H1 (cell line): ENCODE data around the gene TUBA4B. TPM values are rescaled to one million over a fixed set of nuclear protein-coding genes. Genes with fewer than 3 reads are reported as not detected.

ENCODE experiments used
- CTCF ChIA-PET: fragments of 300-600 bp; sonication (Branson Sonifier 250); formaldehyde crosslinking; loops from one replicate; lab custom pipeline; 2021; ENCODE audit not compliant: partially characterized antibody; lab: Charles Lee
- POLR2A ChIA-PET: fragments of 300-600 bp; sonication (Branson Sonifier 250); formaldehyde crosslinking; loops from one replicate; lab custom pipeline; 2021; ENCODE audit warnings: inconsistent platforms; ENCODE audit not compliant: partially characterized antibody; lab: Charles Lee
- DNase-seq, 2 experiments: peaks; one replicate each; pipeline versions ENCODE4 v3.0.0 to v3.0.0-alpha.2; 2010 to 2022; ENCODE audit warnings: low spot score in 2 of 2, low read depth in 1 of 2, mixed read lengths in 1 of 2
- FAIRE-seq: peaks from 2 replicates; lab custom pipeline; 2011; peaks lifted over from hg19 to GRCh38; lab: Jason Lieb, UNC
- H2AFZ ChIP-seq: 2 replicates; pipeline ENCODE4 v1.8.1; 2012; ENCODE audit warnings: low read length, inconsistent platforms
- H2AK5ac ChIP-seq: 2 replicates; pipeline ENCODE4 v1.6.1; 2013; ENCODE audit warnings: low read depth, low read length
- H2BK120ac ChIP-seq: replicated peaks from 2 replicates; pipeline ENCODE3; 2013; ENCODE audit warnings: low read depth, low read length, inconsistent platforms
- H2BK12ac ChIP-seq: 2 replicates; pipeline ENCODE4 v1.6.1; 2013; ENCODE audit warnings: low read depth, low read length
- H2BK15ac ChIP-seq: 2 replicates; pipeline ENCODE4 v1.6.1; 2013; ENCODE audit warnings: low read length
- H2BK20ac ChIP-seq: 2 replicates; pipeline ENCODE4 v1.6.1; 2013; ENCODE audit warnings: low read length
- H2BK5ac ChIP-seq: 2 replicates; pipeline ENCODE4 v1.6.1; 2013; ENCODE audit warnings: low read depth, low read length
- H3K14ac ChIP-seq: 2 replicates; pipeline ENCODE4 v1.6.1; 2013; ENCODE audit warnings: inconsistent platforms; ENCODE audit not compliant: insufficient read length
- H3K18ac ChIP-seq: 2 replicates; pipeline ENCODE4 v1.6.1; 2013; ENCODE audit warnings: low read length; ENCODE audit errors: extremely low read depth
- H3K23ac ChIP-seq: 2 replicates; pipeline ENCODE4 v1.6.1; 2013; ENCODE audit warnings: inconsistent platforms; ENCODE audit not compliant: insufficient read length
- H3K23me2 ChIP-seq: 2 replicates; pipeline ENCODE4 v1.6.1; 2013; ENCODE audit warnings: low read depth, low read length
- H3K27ac ChIP-seq: 2 replicates; pipeline ENCODE4 v1.6.1; 2011; ENCODE audit warnings: low read depth, low read length, inconsistent platforms
- H3K27me3 ChIP-seq, 4 experiments: replicated peaks in 1 of 4; 1 replicate in 1 of 4; 2 replicates in 3 of 4; pipeline versions ENCODE4 v1.6.1 to v1.8.1; 2011 to 2013; ENCODE audit warnings: low read length in 3 of 4, mild to moderate bottlenecking in 3 of 4, inconsistent platforms in 2 of 4, mixed read lengths in 2 of 4, moderate library complexity in 1 of 4; ENCODE audit not compliant: control insufficient read depth in 3 of 4, insufficient read depth in 3 of 4; ENCODE audit errors: extremely low read depth in 1 of 4
- H3K36me3 ChIP-seq, 4 experiments: 2 replicates each; pipeline versions ENCODE4 v1.6.1 to v1.8.1; 2011 to 2013; ENCODE audit warnings: mild to moderate bottlenecking in 4 of 4, low read length in 3 of 4, moderate library complexity in 2 of 4, control low read depth in 1 of 4, inconsistent platforms in 1 of 4; ENCODE audit not compliant: insufficient read depth in 4 of 4, control insufficient read depth in 2 of 4
- H3K4ac ChIP-seq: replicated peaks from 2 replicates; pipeline ENCODE3; 2013; ENCODE audit warnings: low read length, low read depth, mixed read lengths, inconsistent platforms; ENCODE audit not compliant: insufficient read length
- H3K4me1 ChIP-seq, 4 experiments: replicated peaks in 1 of 4; 1 replicate in 1 of 4; 2 replicates in 3 of 4; pipeline versions ENCODE4 v1.6.1 to v1.8.1; 2011 to 2013; ENCODE audit warnings: low read length in 3 of 4, inconsistent platforms in 2 of 4, mixed read lengths in 1 of 4; ENCODE audit not compliant: insufficient read depth in 4 of 4, control insufficient read depth in 3 of 4
- H3K4me2 ChIP-seq, 2 experiments: 2 replicates each; pipeline versions ENCODE4 v1.6.1 to v1.8.1; 2011 to 2013; ENCODE audit warnings: low read depth in 2 of 2, low read length in 2 of 2, control low read depth in 1 of 2, inconsistent platforms in 1 of 2, mild to moderate bottlenecking in 1 of 2; ENCODE audit not compliant: insufficient read depth in 1 of 2
- H3K4me3 ChIP-seq, 4 experiments: fragments of 200-600, 300-600 bp in 1 of 4; sonication (generic), shearing (Covaris generic), sonication (Bioruptor Twin) in 1 of 4; 2 replicates each; pipeline versions ENCODE4 v1.5.1 to v1.8.1; 2011 to 2016; ENCODE audit warnings: low read length in 4 of 4, low read depth in 3 of 4, control low read depth in 2 of 4, inconsistent platforms in 2 of 4, mild to moderate bottlenecking in 2 of 4, mixed read lengths in 1 of 4, moderate library complexity in 1 of 4; ENCODE audit not compliant: insufficient read depth in 2 of 4; ENCODE audit errors: extremely low read depth in 1 of 4
- H3K56ac ChIP-seq: replicated peaks from 2 replicates; pipeline ENCODE3; 2013; ENCODE audit warnings: low read depth, mild to moderate bottlenecking, mixed read lengths, low read length, inconsistent platforms; ENCODE audit not compliant: insufficient read length
- H3K79me1 ChIP-seq: 2 replicates; pipeline ENCODE4 v1.6.1; 2013; ENCODE audit warnings: low read depth, low read length, control low read depth
- H3K79me2 ChIP-seq, 2 experiments: 2 replicates each; pipeline versions ENCODE4 v1.6.1 to v1.8.1; 2012 to 2013; ENCODE audit warnings: low read length in 2 of 2, mild to moderate bottlenecking in 2 of 2, inconsistent platforms in 1 of 2; ENCODE audit not compliant: insufficient read depth in 2 of 2, control insufficient read depth in 1 of 2
- H3K9ac ChIP-seq, 4 experiments: replicated peaks in 1 of 4; 1 replicate in 1 of 4; 2 replicates in 3 of 4; pipeline versions ENCODE4 v1.6.1 to v1.8.1; 2011 to 2013; ENCODE audit warnings: low read depth in 3 of 4, low read length in 3 of 4, control low read depth in 2 of 4, mild to moderate bottlenecking in 2 of 4, moderate library complexity in 2 of 4, inconsistent platforms in 1 of 4; ENCODE audit errors: extremely low read depth in 1 of 4
- H3K9me3 ChIP-seq, 2 experiments: 2 replicates each; pipeline versions ENCODE4 v1.6.1 to v1.8.1; 2012 to 2013; ENCODE audit warnings: mild to moderate bottlenecking in 2 of 2, moderate library complexity in 2 of 2, control low read depth in 1 of 2, inconsistent platforms in 1 of 2, low read depth in 1 of 2, low read length in 1 of 2, mixed read lengths in 1 of 2; ENCODE audit not compliant: insufficient read depth in 2 of 2
- H4K20me1 ChIP-seq, 2 experiments: replicated peaks in 1 of 2; 2 replicates each; pipeline versions ENCODE3 to v1.8.1; 2011 to 2013; ENCODE audit warnings: inconsistent platforms in 2 of 2, low read length in 2 of 2, mild to moderate bottlenecking in 1 of 2; ENCODE audit not compliant: insufficient read depth in 2 of 2, control insufficient read depth in 1 of 2
- H4K5ac ChIP-seq: 2 replicates; pipeline ENCODE4 v1.6.1; 2013; ENCODE audit warnings: low read length, low read depth, mixed read lengths, inconsistent platforms; ENCODE audit not compliant: insufficient read length
- H4K8ac ChIP-seq: 2 replicates; pipeline ENCODE4 v1.8.0; 2013; ENCODE audit warnings: mild to moderate bottlenecking, moderate library complexity, low read length, inconsistent platforms; ENCODE audit not compliant: insufficient read depth; ENCODE audit errors: extremely low read depth
- H4K91ac ChIP-seq: replicated peaks from 2 replicates; pipeline ENCODE3; 2013; ENCODE audit warnings: low read length, mixed read lengths, inconsistent platforms; ENCODE audit not compliant: insufficient read length
- BCL11A ChIP-seq, 2 experiments: IDR thresholded peaks; one replicate each; pipeline ENCODE4 v1.6.1; 2011; ENCODE audit warnings: low read depth in 2 of 2, low read length in 2 of 2, mild to moderate bottlenecking in 2 of 2
- SAP30 ChIP-seq: fragments of 300-600 bp; sonication (generic); IDR thresholded peaks from 2 replicates; pipeline ENCODE4 v1.7.1; 2012; ENCODE audit warnings: low read length, moderate library complexity, mild to moderate bottlenecking, inconsistent platforms; ENCODE audit not compliant: insufficient read depth, insufficient replicate concordance
- TEAD4 ChIP-seq: IDR thresholded peaks from 2 replicates; pipeline ENCODE4 v1.6.1; 2012; ENCODE audit warnings: low read depth, low read length, inconsistent platforms, mixed read lengths
- WGBS, 2 experiments: shearing (Covaris generic) in 1 of 2; methylation state at CpG; one replicate each; pipeline versions ENCODE4 v1.1.6 to v1.1.7; 2013 to 2015; ENCODE audit warnings: low lambda C conversion rate in 2 of 2, mixed read lengths in 2 of 2, inconsistent platforms in 1 of 2, low coverage in 1 of 2, missing lambda C conversion rate in 1 of 2; ENCODE audit not compliant: insufficient replicate concordance in 2 of 2, insufficient coverage in 1 of 2, insufficient read length in 1 of 2; ENCODE audit errors: extremely low coverage in 1 of 2, missing lambda C conversion rate in 1 of 2; 5-methylcytosine and 5-hydroxymethylcytosine counted together
- polyA plus RNA-seq, 7 experiments: library from polyadenylated mRNA; depleted of rRNA in 3 of 7; stranded (reverse) in 5 of 7; unstranded in 2 of 7; fragments of >200 nt in 5 of 7; fragments of 200-250 nt in 2 of 7; gene quantifications; 1 replicate in 5 of 7; 2 replicates in 1 of 7; 4 replicates in 1 of 7; pipeline versions ENCODE4 v1.2.1 to v1.2.3, GENCODE V29; 2011 to 2013; ENCODE audit warnings: missing spikeins in 2 of 7, mixed read lengths in 2 of 7
- total RNA-seq: library from RNA; stranded (reverse); fragmentation: NEBNext Ultra II Directional; extraction: Animal tissue kit (Norgen Biotek cat#: 25700); gene quantifications from 2 replicates; pipeline ENCODE4 v1.2.1, GENCODE V29; 2021

TUBA4B gene
- total and polyA plus RNA-seq, 2 of the 8 experiments (the other 6 are each of a cell fraction or from before 2014, with no cell fraction given): 0.08 to 0.24 TPM

- Histone ChIP-seq H3K27me3 (peaks cover 0 to 36% (median 19%) of the 10 kb centered on the region in 4 experiments; a peak in 6 of 7 replicates), H4K91ac (no peak overlapping the region), H3K9ac (no peak overlapping the region), H3K18ac (no peak overlapping the region), H3K56ac (no peak overlapping the region), H3K27ac (no peak overlapping the region), H3K23me2 (peaks cover 4% of the 10 kb centered on the region; the same call in 1 of the 2 replicates), H3K4me1 (peaks cover 0 to 8% (median 3%) of the 10 kb centered on the region in 4 experiments; a peak in 4 of 7 replicates), H4K20me1 (no peaks in the 10 kb centered on the region), H3K14ac (no peak overlapping the region), H3K36me3 (no peaks in the 10 kb centered on the region), H2AK5ac (peak overlapping the region; percentile 57; the same call in 1 of the 2 replicates), H3K79me2 (no peaks in the 10 kb centered on the region), H2AFZ (no peak overlapping the region), H3K4me3 (no peak overlapping the region; a peak in 2 of 8 replicates), H3K4me2 (no peak overlapping the region), H2BK20ac (no peak overlapping the region), H2BK120ac (no peak overlapping the region), H2BK12ac (no peak overlapping the region), H4K8ac (no peak overlapping the region), H2BK15ac (no peak overlapping the region), H3K79me1 (no peaks in the 10 kb centered on the region; the same call in 1 of the 2 replicates), H3K9me3 (0 out of 4 replicates have a peak, but pooled peaks cover 0 to 5% of the 10 kb centered on the region in 2 experiments), H3K4ac (peak overlapping the region; percentile 14), H3K23ac (no peak overlapping the region), H4K5ac (no peak overlapping the region), H2BK5ac (no peak overlapping the region; the same call in 1 of the 2 replicates)
- TF ChIP-seq SAP30: no peak
- no peak for TF ChIP-seq BCL11A (IDR thresholded peaks at IDR 0.05; ENCODE audit: low read depth in 2 of 2, low read length in 2 of 2)
- TF ChIP-seq TEAD4: no peak
- FAIRE-seq (no peak), DNase-seq (no peak)
- WGBS, 2 experiments: 90% methylated on average over 14 of the region's 14 CpGs; no CpG with 5 or more reads in 1 of the 2 experiments
- CTCF ChIA-PET: interaction anchor here (0.6 to 11.7 kb wide), 25 partner anchors 8 to 295 kb away, joined by 3 to 220 read pairs (median 7); partner anchors contain the start of genes DNAJB2, GLB1L, PTPRN and SLC23A3
- POLR2A ChIA-PET: interaction anchor here (1.8 to 4.3 kb wide), 3 partner anchors 10 to 119 kb away, joined by 9 to 33 read pairs (median 13); partner anchors contain the start of genes CNPPD1 and DNAJB2
These were observed 43.1 kb downstream of the TUBA4B start for GRCh38 chr2:219296142-219296541.
